Measurements from ENCODE around the gene SDC3.
"Not testable (repeated sequence)": the region's sequence is repeated elsewhere in the genome, so short reads cannot be mapped to it uniquely, and the experiment has no call there.

Gene SDC3, protein sequence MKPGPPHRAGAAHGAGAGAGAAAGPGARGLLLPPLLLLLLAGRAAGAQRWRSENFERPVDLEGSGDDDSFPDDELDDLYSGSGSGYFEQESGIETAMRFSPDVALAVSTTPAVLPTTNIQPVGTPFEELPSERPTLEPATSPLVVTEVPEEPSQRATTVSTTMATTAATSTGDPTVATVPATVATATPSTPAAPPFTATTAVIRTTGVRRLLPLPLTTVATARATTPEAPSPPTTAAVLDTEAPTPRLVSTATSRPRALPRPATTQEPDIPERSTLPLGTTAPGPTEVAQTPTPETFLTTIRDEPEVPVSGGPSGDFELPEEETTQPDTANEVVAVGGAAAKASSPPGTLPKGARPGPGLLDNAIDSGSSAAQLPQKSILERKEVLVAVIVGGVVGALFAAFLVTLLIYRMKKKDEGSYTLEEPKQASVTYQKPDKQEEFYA

DNA sequence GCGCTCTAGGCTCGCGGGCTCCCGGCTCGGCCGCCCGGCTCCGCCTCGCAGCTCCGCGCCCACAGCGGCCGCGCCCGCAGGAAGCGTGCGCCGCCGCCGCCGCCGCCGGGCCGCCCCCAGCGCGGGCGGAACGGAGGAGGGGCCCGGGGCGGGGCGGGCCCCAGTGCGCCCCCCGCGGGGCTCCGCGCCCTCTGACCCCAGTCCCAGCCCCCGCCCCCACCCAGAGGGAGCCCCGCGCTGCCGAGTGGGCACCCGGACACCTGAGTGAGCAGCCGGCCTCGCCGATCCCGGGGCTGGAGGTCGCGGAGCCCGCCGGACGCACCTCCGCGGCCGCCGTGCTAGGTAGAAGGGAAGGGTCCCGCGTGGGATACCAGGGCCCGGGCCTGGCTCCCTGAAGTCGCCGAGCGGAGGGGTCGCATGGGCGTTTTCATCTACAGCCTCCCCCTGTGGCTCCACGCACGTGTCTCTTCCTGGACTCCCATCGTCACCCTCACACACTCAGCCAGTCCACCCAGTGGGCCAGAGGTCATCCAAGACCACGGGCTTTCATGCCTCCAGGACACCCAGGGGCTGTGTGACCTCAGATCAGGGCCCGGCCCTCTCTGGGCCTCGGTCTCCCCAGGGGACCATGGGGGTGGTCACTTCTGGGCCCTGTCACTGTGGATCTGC is at the start of gene SDC3:
SDC3 (minus strand) TSS at position 63 of the 669 bp plus-strand sequence. CDS start 172 bp downstream, outside the sequence.
- DNase-seq, result no peak

DNA sequence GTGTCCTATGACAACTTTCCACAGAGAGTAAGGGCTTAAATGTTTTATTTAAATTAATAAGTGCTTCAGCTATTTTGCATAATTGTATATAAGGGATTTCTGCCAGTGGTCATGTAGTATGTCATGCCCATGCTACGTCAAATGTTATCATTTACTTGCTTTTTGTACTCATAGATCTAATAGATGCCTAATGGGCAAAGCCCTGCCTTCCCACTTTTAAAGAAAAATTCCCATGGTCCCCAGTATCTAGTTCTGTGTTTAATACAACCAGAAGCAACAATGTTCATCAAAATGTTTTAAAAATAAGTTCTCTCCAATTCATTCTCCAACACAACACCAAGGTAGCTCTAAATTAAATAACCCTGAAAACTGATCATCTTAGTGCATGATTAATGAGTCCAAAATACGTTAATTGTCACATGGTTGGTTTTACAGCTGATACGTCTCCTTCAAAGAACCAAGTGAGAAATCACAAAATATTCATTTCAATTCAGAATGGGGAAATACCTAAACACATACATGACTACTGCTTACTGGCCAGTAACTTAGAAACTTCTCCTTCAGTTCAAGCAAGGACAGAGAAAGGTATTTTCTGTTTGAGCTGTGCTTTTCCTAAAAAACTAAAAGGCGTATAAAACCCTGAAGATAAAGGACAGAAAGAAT is 49.1 kb upstream of the SDC3 start:
- no peak for DNase-seq

DNA sequence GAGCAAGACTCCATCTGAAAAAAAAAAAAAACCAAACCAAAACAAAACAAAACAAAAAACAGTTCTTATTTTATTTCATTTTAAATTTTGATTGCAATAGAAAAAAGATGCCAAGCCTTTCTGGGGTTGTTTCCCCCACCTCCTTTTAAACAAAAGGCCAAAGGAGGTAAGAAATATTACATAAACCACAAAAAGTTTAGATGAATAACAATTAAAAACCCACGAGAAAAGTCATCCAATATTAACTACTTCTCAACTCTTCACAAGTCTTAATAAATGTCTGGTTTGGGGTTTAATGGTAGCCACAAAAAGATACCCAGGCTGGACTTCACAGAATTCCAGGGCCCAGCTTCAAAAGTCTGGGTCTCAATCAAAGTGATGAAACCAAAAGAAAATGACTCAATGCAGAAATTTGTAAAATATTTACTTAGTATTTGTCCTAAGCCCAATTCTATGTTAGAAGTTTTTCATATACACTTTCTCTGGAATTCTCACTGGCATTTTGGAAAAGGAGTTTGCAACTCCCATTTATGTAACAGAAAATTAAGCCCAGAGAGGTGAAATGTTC is 47.0 kb upstream of the SDC3 start:
- DNase-seq, result peak; percentile 29

DNA sequence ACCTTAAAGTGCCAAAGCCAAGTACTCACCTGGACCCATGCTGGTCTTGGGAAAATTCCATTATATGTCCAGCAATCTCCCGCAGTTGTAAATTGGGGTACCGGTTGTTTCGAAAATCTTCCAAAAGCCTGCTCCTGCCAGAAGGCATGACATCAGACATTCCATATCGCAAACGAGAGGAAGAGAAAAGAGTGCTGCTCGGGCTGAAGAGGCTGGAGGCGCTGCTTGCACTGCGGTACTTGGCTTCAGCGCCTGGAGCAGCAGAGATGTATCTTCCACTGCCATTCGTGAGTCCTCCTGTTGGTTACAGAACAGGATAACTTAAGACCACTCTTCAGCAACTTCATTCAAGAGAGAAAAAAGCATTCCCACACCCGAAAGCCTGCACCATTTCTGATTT is 45.1 kb upstream of the SDC3 start:
- DNase-seq, result no peak

DNA sequence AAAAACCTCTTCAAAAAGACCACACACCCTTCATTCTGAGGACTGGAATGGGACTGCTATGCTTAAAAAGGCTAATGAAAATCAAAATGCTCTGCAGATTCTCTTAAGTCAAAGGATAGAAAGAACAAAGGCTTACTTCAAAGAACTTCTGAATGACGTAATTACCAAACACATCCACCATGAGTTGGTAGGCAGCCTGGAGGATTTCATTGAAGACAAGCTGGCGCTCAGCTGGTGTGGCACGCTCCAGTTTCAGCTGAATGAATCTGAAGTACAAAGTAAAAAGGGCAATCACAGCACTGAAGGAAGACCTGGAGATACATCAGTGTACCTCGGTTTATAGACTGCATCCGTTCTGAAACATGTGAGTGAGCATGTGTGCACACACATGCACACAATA is 43.5 kb upstream of the SDC3 start:
- DNase-seq, result no peak

DNA sequence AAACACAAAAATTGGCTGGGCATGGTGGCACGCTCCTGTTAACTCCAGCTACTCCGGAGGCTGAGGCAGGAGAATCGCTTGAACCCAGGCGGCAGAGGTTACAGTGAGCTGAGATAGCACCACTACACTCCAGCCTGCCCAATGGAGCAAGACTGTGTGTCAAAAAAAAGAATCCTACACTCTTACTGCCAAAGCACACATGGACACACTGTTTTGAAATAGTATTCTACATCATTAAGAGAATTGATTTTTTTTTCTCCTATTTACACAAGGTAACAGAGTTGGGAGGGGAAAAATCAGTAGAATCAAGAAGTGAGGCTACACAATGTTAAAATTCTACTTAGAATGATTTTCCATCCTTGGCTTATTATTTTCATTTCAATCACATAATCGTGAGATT is 42.1 kb upstream of the SDC3 start:
- DNase-seq, result no peak

DNA sequence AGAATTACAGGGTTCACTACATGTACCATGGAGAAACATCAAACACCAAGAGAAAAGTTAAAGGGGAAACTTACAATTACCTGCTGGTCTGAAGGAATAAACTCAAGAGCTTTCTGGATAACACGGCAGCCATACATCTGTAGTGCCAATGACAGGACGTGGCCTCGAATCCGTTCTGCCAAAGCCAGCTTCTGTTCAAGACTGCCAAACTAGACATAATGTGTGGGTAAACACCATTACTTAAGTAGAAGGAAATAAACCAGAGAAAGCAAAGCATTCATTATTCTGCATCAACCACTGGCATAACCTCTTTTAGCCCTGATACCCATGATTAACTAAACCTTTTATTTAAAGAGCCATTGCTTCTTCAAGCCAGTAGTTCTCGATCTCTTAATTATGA is 41.5 kb upstream of the SDC3 start:
- no peak for DNase-seq

DNA sequence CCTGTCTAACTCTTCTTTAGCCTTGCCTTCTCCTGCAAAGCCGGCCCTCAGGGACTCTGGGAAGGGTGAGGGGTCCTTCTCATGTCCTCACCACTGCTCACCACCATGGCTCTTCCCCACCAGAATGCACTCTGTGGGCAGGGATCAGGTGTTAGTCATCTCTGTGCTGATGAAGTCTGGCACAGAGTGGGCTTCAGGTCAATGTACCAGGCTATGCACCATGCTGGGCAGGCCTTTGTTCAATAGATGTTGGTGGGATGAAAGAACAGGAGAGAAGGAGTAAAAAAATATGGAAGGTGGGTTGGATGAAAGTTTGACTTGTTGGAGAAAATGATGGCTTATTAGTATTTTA is 40.9 kb upstream of the SDC3 start:
- not testable (repeated sequence) for DNase-seq

DNA sequence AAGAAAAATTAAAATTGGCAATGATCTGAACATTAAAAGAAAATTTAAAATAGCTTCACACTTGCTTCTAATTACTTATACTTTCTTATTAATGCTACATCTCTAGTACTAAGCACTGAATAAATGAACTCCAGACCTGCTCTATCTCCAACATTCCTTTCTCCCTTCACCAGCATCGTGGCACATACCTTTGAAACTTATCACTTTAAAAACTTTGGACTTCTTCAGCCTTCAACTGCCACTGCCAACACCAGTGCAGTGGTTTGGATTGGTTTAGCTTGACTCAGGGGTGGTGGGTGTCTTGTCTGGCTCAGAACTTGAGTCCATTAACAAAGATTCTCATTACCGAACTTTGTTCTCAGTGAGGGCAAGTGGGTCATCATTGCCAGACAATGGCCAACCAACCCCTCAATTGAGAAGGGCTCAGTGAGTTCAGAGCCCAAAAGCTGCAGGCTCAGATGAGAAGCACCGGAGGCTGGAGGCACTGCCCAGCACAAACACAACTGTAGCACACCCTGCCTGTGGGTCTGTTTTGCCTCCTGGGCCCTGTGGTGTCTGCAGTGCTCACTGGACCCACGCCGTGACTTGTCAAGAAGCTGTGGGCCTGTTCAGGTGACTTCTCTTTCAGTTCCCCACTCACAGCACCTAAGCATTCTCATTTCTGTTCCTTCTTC is 40.4 kb upstream of the SDC3 start:
- DNase-seq, result not testable (repeated sequence)

DNA sequence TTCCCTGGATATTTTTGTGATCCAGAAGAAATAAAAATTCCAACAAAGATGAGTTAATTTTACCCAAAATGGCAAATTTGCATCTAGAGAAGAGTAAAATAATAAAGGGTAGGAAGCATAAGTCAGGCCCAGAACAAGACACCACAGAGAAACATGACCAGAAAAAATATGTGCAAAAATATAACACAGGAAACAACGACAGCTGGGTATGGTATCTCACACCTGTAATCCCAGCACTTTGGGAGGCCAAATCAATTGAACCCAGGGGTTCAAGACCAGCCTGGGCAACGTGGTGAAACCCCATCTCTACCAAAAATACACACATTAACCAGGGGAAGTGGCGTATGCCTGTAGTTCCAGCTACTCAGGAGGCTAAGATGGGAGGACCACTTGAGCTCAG is 39.7 kb upstream of the SDC3 start:
- no peak for DNase-seq

DNA sequence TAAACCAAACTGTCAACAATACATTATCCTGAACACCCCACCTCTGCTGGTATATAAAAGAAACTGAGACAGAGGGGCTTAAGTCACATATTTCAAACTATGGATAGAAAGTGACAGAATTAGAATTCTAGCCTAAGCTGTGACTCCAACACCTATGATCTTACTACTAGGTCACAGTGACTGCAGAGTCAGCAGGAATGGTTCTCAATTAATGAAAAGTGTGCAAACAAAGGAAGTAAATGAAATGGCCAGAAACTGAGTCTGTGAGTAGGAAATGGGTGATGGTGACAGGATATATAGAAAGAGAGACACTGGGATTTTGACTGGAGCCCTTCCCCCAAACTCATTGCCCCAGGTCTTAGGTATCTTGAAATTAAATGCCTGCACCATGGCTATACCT is 38.7 kb upstream of the SDC3 start:
- DNase-seq, result no peak

DNA sequence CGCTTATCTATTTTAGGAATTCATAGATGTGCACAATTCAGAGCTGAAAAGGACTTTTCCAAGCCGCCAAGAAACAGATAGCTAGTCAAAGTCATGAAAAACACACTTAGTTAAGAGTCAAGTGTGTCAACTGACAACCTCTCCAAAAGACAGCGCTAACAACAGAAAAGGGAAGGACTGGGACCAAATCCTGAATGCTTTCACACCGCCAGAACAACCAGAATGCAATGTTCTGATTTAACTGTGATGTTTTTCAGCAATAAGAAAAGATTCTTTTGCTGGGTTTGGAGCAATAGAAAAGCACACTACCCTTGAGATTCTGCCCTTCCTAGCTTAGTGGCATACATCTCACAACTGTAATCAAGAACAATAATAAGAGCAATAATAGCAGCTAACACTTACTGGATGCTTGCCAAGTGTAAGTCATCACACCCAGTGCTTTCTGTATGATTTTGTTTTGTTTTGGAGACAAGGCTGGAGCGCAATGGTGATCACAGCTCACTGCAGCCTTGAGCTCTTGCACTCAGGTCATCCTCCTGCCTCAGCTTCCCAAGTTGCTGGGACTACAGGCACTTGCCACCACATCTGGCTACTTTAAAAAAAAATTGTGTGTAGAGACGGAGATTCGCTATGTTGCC is 33.9 kb upstream of the SDC3 start:
- DNase-seq, result no peak

DNA sequence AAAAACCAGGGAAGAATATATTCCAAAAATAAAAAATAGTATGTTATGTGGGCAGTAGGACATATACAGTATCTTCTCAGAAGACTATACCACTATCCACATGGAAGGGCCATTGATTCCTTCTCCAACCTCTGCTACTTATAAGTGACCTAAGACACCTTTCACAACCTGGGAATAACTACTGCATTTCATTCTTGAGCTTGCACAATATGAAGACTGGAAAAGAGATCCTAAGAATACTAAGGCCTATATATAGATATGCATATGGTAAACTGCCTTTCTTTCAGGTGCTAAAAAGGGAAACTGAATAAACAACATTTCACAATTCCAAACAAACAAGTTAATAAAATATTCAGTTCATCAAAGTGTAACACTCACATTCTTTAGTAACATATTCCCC is 32.0 kb upstream of the SDC3 start:
- no peak for DNase-seq

DNA sequence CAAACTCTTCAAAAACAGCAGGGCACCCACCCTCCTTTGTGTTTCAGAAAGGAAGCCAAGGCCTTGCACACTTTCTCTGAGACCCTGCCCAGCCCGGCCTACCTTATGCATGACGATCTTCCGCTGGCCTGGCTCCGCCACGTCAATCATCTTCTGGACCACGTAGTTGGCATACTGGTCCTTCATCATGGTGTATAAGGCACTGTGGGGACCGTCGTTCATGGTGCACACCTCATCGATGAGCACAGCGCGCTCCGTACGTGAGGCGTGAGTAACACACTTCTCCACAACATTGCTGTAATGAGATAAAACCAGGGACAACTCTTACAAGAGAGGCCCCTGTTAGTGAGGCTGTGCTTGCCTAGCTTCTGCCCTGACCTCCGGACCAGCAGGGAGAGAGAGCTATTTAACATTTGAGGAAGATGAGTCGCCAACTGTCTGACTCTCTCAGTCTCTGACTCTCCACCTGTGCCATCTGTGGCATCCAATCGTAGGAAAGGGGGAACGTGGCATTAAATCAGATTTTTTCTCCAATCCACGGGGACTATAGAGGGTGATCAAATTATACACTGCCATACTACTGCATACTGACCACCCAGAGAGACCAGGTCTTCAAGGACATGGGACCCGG is 28.1 kb upstream of the SDC3 start:
- no peak for DNase-seq

DNA sequence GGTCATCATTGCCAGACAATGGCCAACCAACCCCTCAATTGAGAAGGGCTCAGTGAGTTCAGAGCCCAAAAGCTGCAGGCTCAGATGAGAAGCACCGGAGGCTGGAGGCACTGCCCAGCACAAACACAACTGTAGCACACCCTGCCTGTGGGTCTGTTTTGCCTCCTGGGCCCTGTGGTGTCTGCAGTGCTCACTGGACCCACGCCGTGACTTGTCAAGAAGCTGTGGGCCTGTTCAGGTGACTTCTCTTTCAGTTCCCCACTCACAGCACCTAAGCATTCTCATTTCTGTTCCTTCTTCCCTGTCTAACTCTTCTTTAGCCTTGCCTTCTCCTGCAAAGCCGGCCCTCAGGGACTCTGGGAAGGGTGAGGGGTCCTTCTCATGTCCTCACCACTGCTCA is 27.2 kb upstream of the SDC3 start:
- DNase-seq, result not testable (repeated sequence)

DNA sequence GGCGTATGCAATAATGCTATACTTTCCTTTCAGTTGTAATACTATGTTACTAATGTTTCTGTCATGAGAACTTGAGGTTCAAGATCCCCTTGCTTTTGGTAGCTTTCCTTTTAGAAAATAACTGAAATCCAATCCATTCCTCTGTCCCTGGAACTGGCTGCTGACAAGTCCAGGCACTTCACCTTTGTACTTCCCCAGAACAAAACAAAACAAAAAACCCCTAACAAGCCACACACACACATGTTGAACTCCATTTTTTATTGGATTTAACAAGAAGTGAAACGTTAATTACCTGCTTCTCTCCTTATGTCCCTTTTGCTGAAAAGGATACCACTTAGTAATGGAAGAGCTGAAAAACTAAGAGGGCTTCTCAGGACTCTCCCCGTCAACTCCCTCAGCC is 26.1 kb upstream of the SDC3 start:
- DNase-seq, result no peak

DNA sequence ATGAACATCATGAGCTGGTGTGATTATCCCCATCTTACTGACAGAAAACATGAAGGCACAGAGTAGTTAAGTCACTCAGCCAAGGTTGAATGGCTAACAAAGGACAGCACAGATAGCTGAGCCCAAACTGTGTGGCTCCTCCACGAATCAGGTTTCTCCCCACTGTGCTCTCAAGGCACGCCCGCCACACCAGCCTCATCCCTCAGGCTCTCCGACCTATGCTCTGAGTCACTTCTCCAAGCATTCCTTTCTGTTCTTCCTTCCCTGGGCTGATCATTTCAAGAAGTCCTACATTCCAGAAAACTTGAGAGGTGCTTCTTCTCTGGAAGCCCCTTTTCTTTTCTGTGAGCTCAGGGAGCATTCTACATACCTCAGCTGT is 25.3 kb upstream of the SDC3 start:
- no peak for DNase-seq

DNA sequence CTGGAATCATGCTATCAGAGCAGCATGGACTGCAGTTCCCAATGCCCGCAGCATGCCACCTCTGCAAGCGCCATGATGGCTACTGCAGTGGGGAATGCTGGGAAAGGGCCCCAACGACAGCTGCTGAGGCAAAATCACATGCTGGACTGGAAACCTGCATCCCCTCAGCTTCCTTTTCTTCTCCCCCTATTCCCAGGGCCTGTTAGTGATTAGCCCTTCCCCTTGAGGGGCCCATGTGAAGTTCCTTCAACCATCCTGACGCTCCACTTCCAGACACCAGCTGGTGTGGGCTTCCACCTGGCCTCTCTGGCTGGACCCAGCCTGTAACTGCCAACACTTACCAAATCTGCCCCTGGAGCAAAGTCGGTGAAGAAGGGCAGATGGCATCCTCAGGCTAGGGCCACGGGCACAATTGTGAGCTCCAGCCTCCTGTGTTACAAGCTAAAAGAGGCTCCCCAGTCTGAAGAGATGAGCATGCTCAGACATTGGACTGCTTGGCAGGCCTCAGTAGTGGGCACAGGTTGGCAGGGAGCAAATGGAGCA is 22.1 kb upstream of the SDC3 start:
- no peak for DNase-seq

DNA sequence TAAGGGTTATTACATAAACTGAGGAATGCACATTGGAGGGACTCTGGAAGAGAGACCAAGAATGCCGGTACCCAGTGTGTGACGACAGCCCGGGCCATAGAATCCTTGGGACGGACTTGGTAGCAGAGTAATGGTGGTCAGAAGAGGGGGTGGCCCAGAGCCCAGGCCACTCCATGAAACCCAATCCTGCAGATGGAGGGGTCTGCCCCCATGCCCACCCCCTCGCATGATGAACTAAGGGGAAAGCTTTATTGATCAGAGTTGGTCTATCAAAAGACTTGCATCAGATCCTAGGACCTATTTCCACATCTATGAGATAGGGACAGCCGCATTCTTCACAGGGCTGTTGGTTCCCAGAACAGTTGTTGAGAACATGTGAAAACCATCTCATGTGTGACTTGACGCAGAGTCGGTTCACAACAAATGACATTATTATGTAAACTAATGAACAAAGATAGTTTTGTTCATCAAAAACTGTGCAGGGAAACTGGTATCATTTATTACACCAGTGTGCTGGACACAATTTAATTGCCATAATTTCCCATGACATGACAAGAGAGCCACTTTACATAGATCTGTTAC is 21.5 kb upstream of the SDC3 start:
- DNase-seq, result no peak

DNA sequence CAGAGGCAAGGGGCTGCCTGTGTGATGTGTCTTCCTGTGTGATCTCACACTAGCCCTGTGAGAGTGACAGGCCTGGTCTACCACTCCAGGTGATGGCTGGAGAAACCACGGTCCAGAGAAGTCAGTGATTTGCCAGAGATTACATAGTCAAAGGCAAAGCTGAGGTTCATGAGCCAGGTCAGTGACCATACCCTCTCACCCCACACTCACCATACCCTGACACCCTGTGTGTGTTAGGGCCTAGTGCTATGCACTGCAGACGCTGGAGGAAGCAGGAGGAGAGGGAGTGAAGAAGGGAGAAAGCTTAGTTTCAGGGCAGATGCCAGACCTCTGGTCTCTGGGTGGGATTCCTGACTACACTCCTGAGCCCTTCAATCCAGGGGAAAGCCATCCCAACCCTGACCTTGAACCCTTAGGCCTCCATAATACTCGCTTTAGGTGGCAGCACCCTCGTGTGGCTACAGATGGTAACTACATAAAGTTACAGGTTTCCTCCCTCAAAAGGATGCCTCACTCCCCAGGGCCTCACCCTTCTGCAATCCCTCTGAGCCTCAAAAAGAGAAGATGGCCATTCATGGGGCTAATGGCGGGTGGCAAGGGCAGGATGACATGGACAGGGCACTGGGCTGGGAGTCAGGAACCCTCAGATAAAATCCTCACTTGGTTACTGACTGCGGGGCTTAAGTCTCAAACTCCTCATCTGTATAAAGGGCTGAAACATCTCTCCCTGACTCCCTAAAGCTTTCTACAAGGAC is 20.8 kb upstream of the SDC3 start:
- DNase-seq, result peak; percentile 23

DNA sequence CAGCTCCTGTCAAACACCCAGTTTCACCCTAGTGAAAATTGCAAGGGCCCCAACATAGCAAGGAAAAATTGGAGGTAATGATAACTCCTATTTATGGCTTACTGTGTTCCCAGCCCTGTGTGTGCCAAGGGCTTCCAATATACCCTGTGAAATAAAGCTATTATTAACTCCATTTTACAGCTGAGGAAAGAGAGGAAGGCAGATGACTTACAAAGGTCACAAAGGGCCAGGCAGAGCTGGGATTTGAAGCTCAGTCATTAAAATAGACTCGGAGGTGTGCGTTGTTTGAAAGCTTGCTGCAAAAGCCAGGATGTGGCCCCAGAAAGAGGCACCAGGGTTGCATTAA is 20.2 kb upstream of the SDC3 start:
- no peak for DNase-seq
